Adrenal gland (tissue), 5 donors: Measurements from ENCODE around the gene STK25.

Experiments used
- CTCF ChIP-seq, 6 experiments: fragments of 450-650 bp in 4 of 6; fragments of 200-600 bp in 2 of 6; sonication (generic) in 1 of 6; IDR thresholded peaks; 1 replicate in 5 of 6; 2 replicates in 1 of 6; pipeline versions ENCODE4 v1.5.1 to v1.8.0; 2016 to 2021; ENCODE audit warnings: antibody characterized with exemption in 6 of 6, mild to moderate bottlenecking in 2 of 6, moderate library complexity in 1 of 6
- POLR2A ChIP-seq, 2 donors: fragments of 450-650 bp; IDR thresholded peaks; one replicate each; pipeline ENCODE4 v1.6.1; 2017; ENCODE audit warnings: antibody characterized with exemption in 2 of 2, mild to moderate bottlenecking in 2 of 2, moderate library complexity in 1 of 2
- donor health status: DM: no; HTN: no; CAD: no.

- TF ChIP-seq POLR2A (IDR thresholded peaks at IDR 0.05) (no peak), CTCF (IDR thresholded peaks at IDR 0.05) (no peak)
Measured at GRCh38 chr2:241514986-241515737, 6.8 kb upstream of the STK25 start.
